GM12874 (cell line): ENCODE results near the gene TTC3.

ENCODE experiments used
- TF ChIP-seq, protein P1 (sequence below): IDR thresholded peaks from 2 replicates; pipeline ENCODE4 v1.5.1; 2011; ENCODE audit warnings: low read depth, mild to moderate bottlenecking, control low read depth, low read length, moderate library complexity; ENCODE audit not compliant: insufficient read depth

TTC3 gene

DNA sequence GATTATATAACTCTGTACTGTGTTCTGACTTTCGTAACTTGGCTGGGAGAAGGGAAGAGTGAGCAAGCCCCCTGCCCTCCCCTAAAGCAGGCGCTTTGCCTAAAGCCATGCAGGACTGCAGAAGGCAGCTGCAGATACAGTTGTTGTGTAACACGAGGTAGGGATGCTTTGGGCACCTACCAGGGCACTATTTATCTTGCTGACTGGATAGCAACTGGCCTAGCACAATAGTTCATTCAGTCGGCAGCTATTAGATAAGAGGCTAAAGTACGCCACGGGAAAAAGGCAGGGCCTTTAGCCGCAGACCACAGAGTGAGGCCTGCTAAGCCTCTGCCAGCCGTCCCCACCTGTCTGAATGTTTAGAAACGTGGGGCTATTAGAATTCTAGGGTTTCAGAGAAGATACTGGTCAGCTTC is 80.9 kb downstream of the TTC3 start:
- TF ChIP-seq, protein P1, sequence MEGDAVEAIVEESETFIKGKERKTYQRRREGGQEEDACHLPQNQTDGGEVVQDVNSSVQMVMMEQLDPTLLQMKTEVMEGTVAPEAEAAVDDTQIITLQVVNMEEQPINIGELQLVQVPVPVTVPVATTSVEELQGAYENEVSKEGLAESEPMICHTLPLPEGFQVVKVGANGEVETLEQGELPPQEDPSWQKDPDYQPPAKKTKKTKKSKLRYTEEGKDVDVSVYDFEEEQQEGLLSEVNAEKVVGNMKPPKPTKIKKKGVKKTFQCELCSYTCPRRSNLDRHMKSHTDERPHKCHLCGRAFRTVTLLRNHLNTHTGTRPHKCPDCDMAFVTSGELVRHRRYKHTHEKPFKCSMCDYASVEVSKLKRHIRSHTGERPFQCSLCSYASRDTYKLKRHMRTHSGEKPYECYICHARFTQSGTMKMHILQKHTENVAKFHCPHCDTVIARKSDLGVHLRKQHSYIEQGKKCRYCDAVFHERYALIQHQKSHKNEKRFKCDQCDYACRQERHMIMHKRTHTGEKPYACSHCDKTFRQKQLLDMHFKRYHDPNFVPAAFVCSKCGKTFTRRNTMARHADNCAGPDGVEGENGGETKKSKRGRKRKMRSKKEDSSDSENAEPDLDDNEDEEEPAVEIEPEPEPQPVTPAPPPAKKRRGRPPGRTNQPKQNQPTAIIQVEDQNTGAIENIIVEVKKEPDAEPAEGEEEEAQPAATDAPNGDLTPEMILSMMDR = no peak

DNA sequence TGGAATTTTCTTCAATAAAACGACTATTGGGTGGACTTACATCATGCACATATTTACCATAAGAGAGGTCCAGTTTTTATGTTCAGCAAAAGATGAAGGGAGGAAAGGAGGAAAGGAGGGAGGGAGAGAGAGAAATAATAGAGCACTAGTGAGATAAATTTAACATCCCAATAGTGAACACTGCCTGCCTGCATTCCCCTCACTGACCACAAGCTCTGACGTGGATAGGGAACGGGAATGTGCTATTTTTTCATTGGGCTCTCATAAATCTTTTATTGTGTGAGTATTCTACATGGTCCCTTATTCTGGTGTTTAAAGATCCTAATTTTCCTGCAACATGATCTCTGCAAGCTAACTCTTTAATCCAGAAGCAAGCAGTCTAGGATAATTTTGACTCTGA is 82.1 kb downstream of the TTC3 start:
- TF ChIP-seq, protein P1 = no peak

DNA sequence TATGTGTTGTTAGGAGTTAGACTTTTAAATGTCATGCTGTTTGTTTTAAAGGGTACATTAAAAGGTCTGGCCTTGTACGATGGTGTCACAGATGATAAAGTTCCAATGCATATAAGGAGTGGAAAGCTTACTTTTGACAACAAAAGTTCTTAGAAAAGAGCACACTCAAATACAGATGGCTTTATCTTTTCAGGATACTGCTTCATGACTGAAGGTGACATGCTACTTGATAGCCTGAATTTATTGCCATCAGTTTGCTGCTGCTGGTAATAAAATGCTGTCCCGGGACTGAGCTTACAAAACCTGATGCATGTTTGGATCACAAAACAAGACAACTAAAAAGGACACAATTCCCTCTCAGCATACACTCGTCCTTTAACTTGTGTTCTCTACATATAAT is 84.9 kb downstream of the TTC3 start:
- TF ChIP-seq, protein P1 = no peak

DNA sequence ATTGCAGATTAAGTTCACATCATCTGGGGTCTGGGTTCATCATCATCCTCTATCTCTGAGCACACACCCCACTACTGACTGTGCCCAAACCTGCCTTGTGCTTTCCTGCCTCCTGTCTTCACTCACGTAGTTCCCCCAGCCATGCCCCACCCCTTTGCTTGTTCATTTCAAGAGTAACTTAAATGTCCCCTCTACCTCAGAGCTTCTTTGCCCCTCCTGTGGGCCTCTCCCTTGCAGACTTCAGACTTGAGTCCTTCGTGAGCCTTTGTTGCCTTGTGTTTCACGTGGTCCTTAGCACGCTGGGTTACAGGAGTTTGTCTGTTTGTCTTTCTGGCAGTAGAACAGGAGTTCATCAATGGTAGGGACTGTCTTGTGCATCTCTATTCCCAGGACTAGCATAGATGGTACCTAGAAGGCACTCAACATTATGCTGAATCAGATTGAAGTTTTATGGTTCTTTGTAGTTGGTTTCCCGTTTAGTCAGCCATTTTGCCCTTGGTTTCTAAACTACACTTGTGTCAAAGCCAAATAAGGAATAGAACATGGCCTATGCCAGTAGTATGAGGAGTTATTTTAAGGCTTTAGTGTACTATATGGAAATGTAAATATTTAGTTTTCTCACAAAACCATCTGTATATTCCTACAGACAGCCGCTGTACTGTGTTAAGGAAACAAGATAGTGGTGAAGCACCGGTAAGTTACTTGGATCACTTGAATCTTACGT is 86.2 kb downstream of the TTC3 start:
- TF ChIP-seq, protein P1 = no peak

DNA sequence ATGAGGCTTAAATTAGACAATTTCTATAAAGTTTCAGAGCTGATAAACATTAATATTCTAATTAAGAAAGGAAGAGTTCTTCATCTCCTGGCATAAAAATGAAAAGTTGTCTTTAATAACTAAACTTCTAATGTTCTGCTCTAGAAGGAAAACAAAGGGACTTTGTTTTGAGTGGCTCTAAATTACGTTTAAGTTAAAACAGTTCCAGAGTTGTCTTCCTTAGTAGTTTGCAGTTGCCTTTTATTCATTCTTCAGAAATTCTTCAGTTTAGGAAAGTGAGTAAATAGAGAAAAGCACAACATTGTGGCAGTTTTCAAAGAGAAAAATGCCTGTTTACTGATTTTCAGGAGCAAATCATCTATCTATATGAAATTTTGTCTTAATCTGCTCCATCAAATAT is 86.9 kb downstream of the TTC3 start:
- TF ChIP-seq, protein P1 = no peak

DNA sequence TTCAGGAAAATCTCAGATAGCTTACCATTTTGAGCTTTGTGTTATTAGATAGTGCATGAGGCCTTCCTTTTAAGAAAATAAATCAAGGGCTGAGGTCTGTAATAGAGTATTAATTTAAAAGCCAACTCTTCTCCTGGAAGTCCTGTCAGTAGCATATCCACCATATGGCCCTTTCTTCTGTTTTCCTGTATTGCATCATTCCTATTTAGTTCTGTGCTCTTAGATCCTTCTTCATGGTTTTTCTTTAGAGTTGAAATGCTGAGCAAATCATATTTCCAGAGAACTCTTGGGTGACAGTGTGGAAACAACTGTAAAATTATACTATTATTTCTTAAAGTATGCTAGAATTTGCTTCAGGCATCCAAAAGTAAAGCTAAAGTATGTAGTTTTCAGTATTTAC is 91.7 kb downstream of the TTC3 start:
- TF ChIP-seq, protein P1 = no peak

DNA sequence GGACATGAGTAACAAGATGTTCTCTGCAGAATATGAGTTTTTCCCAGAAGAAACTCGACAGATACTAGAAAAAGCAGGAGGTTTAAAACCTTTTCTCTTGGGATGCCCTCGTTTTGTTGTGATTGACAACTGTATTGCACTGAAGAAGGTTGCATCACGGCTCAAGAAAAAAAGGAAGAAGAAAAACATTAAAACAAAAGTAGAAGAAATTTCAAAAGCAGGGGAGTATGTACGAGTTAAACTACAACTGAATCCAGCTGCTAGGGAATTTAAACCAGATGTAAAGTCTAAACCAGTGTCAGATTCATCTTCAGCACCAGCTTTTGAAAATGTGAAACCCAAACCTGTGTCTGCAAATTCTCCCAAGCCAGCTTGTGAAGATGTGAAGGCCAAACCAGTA is 92.5 kb downstream of the TTC3 start:
- TF ChIP-seq, protein P1 = no peak
